A673 (cell line): Measurements from ENCODE around the gene MRPL18.

Experiments
- EZH2 ChIP-seq: fragments of 200-600 bp; sonication (generic); IDR thresholded peaks from 2 replicates; pipeline ENCODE4 v1.6.1; 2017; ENCODE audit warnings: borderline replicate concordance, low read depth, mild to moderate bottlenecking, mixed read lengths, antibody characterized with exemption, low read length; ENCODE audit not compliant: poor library complexity, severe bottlenecking
- TF ChIP-seq, protein P1 (sequence below): fragments of 300-800, 200-600 bp; sonication (generic); conservative IDR thresholded peaks from 2 replicates; pipeline ENCODE4 v1.5.1; 2017; ENCODE audit warnings: low read depth, mild to moderate bottlenecking, antibody characterized with exemption, low read length, moderate library complexity, mixed read lengths

DNA sequence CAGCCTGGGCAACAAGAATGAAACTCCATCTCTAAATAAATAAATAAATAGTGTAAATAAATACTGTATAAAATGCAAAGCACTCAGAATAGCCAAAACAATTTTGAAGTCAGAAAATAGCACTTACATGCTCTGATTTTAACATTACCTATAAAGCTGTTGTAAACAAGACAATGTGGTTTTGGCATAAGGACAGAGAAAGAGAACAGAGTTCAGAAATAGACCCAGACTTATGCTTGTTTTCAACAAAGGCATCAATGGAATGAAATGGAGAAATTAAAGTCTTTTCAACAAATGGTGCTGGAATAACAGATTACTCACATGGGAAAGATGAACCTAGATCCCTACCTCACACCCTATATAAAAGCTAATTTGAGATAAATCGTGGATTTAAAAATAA, 18.1 kb upstream of the MRPL18 start:
- TF ChIP-seq EZH2: no peak
- TF ChIP-seq, protein P1, sequence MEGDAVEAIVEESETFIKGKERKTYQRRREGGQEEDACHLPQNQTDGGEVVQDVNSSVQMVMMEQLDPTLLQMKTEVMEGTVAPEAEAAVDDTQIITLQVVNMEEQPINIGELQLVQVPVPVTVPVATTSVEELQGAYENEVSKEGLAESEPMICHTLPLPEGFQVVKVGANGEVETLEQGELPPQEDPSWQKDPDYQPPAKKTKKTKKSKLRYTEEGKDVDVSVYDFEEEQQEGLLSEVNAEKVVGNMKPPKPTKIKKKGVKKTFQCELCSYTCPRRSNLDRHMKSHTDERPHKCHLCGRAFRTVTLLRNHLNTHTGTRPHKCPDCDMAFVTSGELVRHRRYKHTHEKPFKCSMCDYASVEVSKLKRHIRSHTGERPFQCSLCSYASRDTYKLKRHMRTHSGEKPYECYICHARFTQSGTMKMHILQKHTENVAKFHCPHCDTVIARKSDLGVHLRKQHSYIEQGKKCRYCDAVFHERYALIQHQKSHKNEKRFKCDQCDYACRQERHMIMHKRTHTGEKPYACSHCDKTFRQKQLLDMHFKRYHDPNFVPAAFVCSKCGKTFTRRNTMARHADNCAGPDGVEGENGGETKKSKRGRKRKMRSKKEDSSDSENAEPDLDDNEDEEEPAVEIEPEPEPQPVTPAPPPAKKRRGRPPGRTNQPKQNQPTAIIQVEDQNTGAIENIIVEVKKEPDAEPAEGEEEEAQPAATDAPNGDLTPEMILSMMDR: no peak
